Suppressor macrophage treated with lipopolysaccharide for 1 hour (primary cell): ENCODE measurements around the gene EEF2K.
A peak's percentile ranks its signal among the peaks of the same experiment; 100 is the strongest.
"Not testable (repeated sequence)": the region's sequence is repeated elsewhere in the genome, so short reads cannot be mapped to it uniquely, and the experiment has no call there.

Source experiments
- DNase-seq, 3 donors: peaks; one replicate each; pipeline ENCODE4 v3.0.0-alpha.2; 2020 to 2022

The EEF2K gene

DNA sequence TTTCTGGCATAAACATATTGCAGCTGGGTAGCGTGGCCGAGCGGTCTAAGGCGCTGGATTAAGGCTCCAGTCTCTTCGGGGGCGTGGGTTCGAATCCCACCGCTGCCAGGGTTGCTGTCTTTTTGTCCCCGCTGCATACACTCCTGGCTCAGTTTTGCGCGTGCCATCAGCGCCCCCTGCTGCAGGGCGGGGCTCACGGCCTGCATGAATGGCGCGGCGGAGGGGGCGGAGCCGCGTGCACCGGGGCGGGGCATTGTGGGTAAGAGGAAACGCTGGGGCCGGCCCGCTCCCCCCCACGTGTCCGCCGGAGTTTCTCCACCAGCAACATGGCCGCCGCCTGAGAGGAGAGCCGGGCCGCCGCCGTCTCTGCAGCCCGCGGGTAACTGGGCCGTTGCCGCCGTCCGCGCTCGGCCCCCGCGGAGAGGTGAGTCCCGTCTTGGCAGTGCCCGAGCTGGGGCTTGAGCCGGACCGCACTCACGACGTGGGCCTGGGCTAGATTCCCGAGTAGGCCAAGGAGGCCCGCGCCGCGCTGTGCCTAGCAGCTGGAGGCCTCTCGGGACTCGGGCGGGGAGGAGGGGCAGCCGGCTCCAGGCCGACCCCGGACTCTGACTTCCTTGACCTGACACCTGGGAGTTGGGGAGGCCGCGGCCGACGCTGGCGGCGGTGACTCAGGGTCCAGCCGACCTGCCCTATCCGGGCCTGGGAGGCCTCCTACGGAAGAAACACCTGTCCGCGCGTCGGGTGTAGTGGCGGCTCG is 91.2 kb downstream of the EEF2K start, which contains the start of gene POLR3E:
POLR3E (plus strand) TSS at position 296 of the 757 bp plus-strand sequence. CDS start 5,560 bp downstream, outside the sequence.
- DNase-seq: peak; percentile 99

DNA sequence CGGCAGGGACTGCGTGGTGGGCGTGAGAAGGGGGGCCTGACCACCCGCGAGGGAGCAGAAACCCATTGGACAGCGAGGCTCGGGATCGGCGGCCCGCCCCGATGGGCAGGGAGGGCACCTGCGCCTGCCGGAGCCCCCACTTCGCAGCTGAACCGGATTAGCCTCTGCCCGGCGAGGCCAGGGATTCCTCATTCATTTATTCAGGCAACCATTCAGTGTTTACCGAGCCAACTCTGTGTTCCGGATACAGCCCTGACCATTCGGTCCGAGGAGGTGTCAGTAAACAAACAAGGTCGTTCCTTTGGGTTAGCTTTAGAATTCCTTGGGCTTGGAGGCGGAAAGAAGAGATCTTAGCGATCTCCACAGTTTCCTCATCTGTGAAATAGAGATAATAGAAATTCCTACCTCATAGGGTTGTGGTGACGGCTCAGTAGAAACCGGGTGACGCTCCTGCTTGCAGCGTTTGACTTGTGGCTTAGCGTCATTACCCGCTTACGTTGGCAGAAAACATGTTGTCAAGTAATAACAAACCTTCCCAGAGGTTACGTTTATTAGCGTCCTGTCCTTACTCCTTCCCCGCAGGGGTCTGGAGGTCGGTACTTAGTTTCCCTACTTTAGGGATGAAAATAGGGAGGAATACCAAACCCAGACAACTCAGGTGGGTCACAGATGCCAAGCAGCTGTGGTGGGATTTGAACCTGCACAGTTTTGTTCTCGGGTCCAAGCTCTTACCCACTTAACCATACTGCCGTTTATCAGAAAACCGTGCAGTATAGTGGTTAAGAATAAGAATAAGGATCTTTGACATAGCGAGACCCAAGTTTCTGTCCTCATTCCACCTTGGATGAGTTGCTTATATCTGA is 92.0 kb downstream of the EEF2K start:
- peak; percentile 88 to 93 (median 93) for DNase-seq

DNA sequence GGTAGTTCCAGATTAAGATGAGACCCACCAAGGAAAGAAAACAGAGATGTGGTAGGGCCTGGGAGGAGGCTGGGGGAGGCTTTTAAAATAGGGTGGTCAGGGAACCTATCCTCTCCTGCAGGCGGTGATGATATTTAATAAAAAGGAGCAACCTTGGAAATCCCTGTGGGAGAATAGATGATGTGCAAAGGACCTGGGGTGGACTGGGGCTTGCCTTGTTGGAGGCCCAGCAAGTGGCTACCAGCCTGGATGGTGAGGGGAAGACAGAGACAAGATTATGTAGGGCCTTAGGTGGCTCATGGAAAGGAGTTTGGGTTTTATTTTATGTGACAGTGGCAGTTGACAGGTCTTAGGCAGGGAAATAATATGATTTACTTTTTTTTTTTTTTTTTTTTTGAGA is 93.0 kb downstream of the EEF2K start:
- DNase-seq: no peak

GRCh38 chr16:22300427-22301071 is 94.5 kb downstream of the EEF2K start:
- DNase-seq: peak; percentile 54 to 69 (median 62)

GRCh38 chr16:22301423-22301822 is 95.3 kb downstream of the EEF2K start:
- not testable (repeated sequence) for DNase-seq

DNA sequence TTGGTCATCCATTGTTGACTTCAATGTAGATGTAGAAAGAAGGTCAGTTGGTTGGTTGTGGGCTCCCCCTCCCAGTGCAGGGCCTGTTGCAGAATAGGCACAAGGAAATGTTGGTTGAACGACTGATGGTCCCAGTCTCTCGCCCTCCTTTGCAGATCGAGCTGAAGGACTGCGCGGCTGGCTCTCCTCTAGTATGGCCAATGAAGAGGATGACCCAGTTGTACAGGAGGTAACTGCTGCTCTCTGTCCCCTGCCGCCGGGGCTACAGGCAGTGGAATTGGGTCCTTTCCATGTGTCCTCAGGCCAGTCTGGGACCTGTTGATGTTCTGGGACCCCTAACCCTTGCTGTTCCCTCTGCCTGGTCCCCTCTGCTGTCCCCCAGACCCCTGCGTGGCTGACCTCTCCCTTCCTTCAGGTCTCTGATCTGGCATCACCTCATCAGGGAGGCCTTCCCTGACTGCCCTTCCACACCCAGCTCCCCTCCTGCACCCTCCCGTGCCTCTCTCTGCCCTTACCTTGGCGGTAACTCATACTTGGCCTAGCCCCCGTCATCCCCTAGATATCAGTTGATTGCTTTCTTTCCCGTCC is 96.8 kb downstream of the EEF2K start:
- no peak for DNase-seq

DNA sequence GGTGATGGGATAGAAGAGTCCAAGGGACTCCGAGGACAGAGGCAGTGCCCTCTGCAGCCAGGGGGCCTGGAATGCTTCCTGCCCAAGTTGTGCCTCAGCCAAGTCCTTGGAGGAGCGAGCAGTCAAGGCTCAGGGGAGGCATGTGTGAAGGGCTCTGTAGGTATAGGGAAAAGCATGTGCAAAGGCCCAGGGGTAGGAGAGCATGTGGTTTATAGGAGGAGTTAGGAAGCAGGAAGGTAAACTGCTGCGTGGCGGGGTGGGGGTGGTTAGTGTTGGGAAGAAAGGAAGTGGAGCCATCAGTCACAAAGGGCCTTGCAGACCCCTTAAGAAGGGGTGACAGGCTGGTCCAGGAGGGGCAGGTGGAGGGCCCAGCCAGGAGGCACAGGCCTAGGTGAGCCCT is 98.3 kb downstream of the EEF2K start:
- no peak for DNase-seq

DNA sequence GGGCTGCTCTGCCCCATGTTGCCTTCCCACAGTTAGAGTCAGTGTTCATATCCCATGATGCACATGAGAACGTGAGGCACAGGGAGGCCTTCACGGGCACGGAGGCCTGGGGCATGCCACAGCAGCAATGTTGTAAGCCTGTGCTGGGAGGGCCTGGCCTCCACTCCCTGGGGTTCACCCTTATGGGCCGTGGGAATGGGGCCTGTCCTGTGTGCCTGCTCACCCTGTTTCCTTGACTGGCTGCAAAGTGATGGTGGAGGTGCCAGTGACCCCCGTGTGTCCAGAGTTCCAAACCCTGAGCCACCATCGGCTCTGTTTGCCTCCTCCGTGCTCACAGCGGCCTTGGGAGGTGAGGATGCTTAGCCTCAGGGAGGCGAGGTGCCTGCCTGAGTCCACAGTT is 100.7 kb downstream of the EEF2K start:
- no peak for DNase-seq

- no peak for DNase-seq
These were observed 101.8 kb downstream of the EEF2K start for GRCh38 chr16:22307838-22308237.

DNA sequence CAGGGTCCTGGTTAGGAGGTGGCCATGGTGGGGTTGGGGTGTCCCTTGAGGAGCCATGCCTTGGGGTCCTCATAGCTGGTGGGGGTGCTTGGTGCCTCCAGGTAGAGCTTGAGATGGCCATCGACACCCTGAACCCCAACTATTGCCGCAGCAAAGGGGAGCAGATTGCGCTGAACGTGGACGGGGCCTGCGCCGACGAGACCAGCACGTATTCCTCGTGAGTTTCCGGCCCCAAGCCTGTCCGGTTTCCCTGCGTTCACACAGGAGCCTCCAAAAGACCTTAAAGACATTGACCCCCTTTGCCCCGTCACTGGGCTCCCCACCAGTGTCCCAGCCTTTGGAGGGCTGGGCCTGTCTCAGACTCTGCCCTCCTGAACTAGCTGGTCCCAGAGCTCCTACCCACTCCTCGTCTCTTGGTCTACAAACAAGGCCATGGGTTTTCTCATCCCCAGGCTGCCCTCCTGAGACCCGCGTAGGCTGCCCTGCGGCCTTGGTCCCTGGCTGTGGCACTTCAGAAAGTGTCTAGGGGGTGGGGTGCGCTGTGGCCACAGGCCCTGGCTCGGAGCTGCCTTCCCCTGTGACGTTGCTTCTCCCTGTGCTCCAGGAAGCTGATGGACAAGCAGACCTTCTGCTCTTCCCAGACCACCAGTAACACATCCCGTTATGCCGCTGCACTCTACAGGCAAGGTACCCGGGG is 102.9 kb downstream of the EEF2K start:
- no peak for DNase-seq

GRCh38 chr16:22311520-22311919 is 105.4 kb downstream of the EEF2K start:
- DNase-seq: no peak

- DNase-seq: no peak
These were observed 107.1 kb downstream of the EEF2K start for GRCh38 chr16:22312897-22313781.

DNA sequence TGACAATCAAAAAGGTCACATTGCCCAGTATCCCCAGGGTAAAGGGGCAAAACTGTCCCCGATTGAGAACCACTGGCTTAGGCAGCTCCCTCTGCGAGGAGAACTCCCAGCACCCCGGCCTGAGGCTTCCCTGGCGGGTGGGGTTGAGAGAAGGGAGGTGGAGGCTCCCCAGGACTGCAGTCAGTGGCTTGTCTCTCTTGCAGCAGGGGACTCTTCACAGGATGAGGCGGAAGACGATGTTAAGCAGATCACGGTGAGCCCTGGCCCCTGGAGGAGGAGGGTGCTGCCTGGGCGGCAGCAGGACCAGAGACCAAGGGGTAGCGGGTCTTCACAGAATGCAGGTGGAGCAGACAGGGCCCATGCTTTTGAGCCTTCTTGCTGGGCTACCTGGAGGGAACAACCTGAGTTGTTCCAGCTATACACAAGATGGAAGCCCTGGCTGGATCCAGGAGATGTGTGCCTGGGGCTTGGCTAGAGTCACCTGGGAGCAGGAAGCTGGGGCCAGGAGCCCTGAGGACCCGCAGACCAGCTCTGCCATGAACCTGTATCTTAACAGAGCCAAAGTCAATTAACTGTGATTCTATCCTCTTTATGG is 107.9 kb downstream of the EEF2K start:
- no peak for DNase-seq

DNA sequence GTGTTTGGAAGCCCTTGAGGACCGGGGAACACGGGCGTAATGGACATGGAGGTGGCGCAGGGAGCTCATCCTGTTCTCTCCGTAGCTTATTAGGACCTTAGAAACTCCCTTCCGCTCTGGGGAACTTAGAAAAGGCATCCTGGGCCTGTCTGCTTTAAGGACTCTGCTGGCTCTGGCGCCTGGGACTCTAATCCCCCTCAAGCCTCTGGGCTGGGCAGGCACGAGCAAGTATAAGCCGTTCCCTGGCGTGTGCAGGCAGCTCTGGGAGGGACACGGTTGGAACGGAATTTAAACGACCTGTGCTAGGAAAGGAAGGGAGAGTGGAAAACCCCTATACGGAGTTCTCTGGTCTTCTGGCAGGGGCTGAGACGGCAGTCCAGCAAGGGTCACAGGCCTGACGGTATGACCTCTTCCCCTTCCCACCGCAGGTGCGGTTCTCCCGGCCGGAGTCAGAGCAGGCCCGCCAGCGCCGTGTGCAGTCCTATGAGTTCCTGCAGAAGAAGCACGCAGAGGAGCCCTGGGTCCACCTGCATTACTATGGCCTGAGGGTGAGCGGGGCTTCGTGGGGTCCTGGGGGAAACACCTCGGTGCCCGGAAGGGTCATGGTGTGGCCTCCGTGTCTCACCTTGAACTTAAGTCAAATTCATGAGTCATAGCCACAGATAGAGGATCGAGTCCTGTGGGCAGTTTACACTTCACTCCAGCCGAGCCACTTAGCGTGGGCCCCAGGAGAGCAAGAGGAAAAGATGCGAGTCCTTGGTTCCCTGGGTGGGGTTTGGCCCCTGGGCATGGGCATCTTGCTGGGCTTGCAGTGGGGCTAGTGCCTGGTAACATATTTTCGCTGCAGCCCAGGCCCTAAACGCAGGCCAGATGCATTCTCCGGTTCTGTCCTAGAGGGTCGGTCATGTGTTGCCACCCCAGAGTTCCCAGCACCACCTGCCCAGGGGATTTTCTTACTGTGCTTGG is 108.9 kb downstream of the EEF2K start:
- DNase-seq: no peak

DNA sequence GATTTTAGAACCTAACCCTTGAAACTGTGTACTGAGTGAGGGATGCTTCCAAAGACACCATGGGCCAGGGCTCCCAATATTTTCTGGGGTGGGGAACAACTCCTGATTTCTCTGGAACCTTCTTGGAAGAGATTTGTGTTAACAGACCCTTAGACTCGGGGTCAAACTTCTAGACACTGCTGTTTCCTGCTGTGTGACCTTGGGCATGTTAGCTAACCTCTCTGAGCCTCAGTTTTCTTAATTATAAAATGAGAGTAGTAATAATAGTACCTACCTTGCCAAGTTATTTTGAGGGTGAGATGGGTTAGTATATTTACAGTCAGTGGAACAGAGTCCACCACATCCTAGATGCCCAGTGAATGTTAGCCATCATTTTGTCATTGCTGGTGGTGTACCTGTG is 109.9 kb downstream of the EEF2K start:
- no peak for DNase-seq

- DNase-seq: no peak
These were observed 110.3 kb downstream of the EEF2K start for GRCh38 chr16:22316411-22316811.

GRCh38 chr16:22317001-22317530 is 111.0 kb downstream of the EEF2K start:
- DNase-seq: no peak

GRCh38 chr16:22317625-22318024 is 111.5 kb downstream of the EEF2K start:
- DNase-seq: no peak

GRCh38 chr16:22318690-22319358 is 112.7 kb downstream of the EEF2K start:
- DNase-seq: peak; percentile 54 to 72 (median 67)
